Measurements from ENCODE around the gene C10orf53. TPM values are rescaled to one million over a fixed set of nuclear protein-coding genes. Genes with fewer than 3 reads are reported as not detected.

C10orf53 gene
- total RNA-seq, 1 experiment from 2014 or later: not detected

DNA sequence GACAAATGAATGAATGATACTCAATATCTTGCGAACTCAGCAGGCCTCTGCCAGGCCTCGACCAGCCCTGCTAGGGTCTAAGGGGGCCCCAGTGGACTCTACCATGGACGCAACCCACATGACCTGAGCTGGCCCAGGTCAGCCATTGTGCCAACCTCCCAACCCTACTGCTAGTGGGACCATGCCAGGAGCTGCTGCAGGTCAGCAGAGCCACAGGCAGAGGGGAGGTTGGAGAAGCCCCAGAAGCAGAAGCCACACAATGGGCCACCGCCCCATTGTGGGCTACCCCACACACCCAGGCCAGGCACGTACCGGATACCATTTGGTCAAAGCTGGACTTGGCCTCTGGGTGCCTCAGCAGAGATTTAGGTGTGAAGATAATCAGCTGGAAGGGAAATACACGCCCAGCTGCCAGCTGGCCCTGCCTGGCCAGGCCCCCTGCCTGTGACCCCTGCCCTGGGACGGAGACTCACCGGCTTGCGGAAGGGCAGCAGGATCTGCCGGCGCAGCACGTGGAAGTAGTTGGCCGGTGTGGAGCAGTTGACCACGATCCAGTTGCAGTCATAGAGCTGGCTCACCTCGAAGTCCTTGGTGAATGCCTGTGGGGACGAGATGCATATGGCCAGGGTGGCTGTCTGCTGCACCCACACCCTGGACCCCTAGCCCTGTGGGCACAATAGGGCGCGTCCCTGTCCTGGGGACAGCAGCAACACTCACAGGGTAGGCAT lies 58.2 kb downstream of the C10orf53 start:
- peaks cover 3% of the 10 kb centered on the region for H4K20me1 ChIP-seq (ENCODE audit: control insufficient read depth, insufficient read depth, insufficient read length)
- no peak overlapping the region for H2BK12ac ChIP-seq (ENCODE audit: insufficient read length, low read depth, low read length)
- H2BK120ac ChIP-seq (ENCODE audit: low read depth, low read length, poor library complexity, severe bottlenecking): no peak overlapping the region
- no peak overlapping the region for H3K18ac ChIP-seq (ENCODE audit: insufficient read length, low read depth, low read length)
- Mint-ChIP-seq H3K9me3 (peaks cover 3 to 5% of the 10 kb centered on the region in 2 experiments; a peak in 2 of 5 replicates), H3K4me1 (no peaks in the 10 kb centered on the region), H3K27me3 (ENCODE audit: low read depth) (no peaks in the 10 kb centered on the region), H3K27ac (peak overlapping the region in 1 of 3 experiments; percentile 34; a peak in 1 of 7 replicates), H3K4me3 (no peak overlapping the region), H3K36me3 (ENCODE audit: insufficient read depth in 1 of 3, low read depth in 3 of 3) (peaks cover 16% of the 10 kb centered on the region in 3 experiments; a peak in 6 of 7 replicates)
- H3K23me2 ChIP-seq (ENCODE audit: insufficient read length, low read depth, low read length, poor library complexity, severe bottlenecking): no peaks in the 10 kb centered on the region
- H4K8ac ChIP-seq (replicated peaks; ENCODE audit: insufficient read length, low read depth, low read length): no peak overlapping the region
- no CpG with 5 or more reads among the region's 19 CpGs for WGBS (ENCODE audit: extremely low coverage, insufficient read length, low lambda C conversion rate)
- no peak overlapping the region for H3K4ac ChIP-seq (ENCODE audit: low read depth, low read length)
- H3K23ac ChIP-seq (ENCODE audit: insufficient read length, low read depth, low read length): no peak overlapping the region
- no peak for DNase-seq
- no peak overlapping the region for H3T11ph ChIP-seq (ENCODE audit: low read length)
- no peak overlapping the region for H4K5ac ChIP-seq (ENCODE audit: insufficient read length, low read depth, low read length)
- no peak overlapping the region for H2BK15ac ChIP-seq (ENCODE audit: low read depth, low read length)
- H2BK20ac ChIP-seq (ENCODE audit: low read depth, low read length, poor library complexity, severe bottlenecking): no peak overlapping the region
- no peak overlapping the region for H2AFZ ChIP-seq (ENCODE audit: low read length)
- no peaks in the 10 kb centered on the region for H3K9me3 ChIP-seq (ENCODE audit: control insufficient read depth, low read depth, low read length)
- no peaks in the 10 kb centered on the region for H3K27me3 ChIP-seq (ENCODE audit: insufficient read depth, low read length)
- H2AK5ac ChIP-seq (ENCODE audit: insufficient read length, low read length): no peak overlapping the region
- H3K4me1 ChIP-seq (ENCODE audit: insufficient read depth, low read length): no peaks in the 10 kb centered on the region
- H3K9ac ChIP-seq (ENCODE audit: extremely low read depth, insufficient read length, low read length): no peak overlapping the region
- H3K79me1 ChIP-seq (ENCODE audit: insufficient read depth, low read depth, low read length, poor library complexity, severe bottlenecking): no peaks in the 10 kb centered on the region
- H3K79me2 ChIP-seq (ENCODE audit: insufficient read depth, low read length): no peaks in the 10 kb centered on the region
- no peak overlapping the region for H3K4me2 ChIP-seq (ENCODE audit: insufficient read depth, insufficient read length, low read length)
- H3K27ac ChIP-seq (ENCODE audit: insufficient read length, low read depth, low read length): no peak overlapping the region
- H4K91ac ChIP-seq (ENCODE audit: insufficient read length, low read depth, low read length): no peak overlapping the region
- no peak overlapping the region for H3K56ac ChIP-seq (ENCODE audit: insufficient read length, low read depth, low read length)
- H2BK5ac ChIP-seq (ENCODE audit: insufficient read length, low read length): no peak overlapping the region
- TF ChIP-seq, protein P1, sequence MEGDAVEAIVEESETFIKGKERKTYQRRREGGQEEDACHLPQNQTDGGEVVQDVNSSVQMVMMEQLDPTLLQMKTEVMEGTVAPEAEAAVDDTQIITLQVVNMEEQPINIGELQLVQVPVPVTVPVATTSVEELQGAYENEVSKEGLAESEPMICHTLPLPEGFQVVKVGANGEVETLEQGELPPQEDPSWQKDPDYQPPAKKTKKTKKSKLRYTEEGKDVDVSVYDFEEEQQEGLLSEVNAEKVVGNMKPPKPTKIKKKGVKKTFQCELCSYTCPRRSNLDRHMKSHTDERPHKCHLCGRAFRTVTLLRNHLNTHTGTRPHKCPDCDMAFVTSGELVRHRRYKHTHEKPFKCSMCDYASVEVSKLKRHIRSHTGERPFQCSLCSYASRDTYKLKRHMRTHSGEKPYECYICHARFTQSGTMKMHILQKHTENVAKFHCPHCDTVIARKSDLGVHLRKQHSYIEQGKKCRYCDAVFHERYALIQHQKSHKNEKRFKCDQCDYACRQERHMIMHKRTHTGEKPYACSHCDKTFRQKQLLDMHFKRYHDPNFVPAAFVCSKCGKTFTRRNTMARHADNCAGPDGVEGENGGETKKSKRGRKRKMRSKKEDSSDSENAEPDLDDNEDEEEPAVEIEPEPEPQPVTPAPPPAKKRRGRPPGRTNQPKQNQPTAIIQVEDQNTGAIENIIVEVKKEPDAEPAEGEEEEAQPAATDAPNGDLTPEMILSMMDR (conservative IDR thresholded peaks at IDR 0.05): no peak
- no peak overlapping the region for H3K14ac ChIP-seq (ENCODE audit: insufficient read depth, low read length)
